HG03280 (cell line): Measurements from ENCODE around the gene CWC27.

Source experiments
- ATAC-seq: cut with Tn5 transposase; IDR thresholded peaks from one replicate; pipeline ENCODE4 v1.9.1; 2021; ENCODE audit warnings: mild to moderate bottlenecking, moderate library complexity; ENCODE audit not compliant: unreplicated experiment

CWC27 gene

GRCh38 chr5:65030056-65030455 is 261.3 kb downstream of the CWC27 start:
- no peak for ATAC-seq

GRCh38 chr5:65032250-65032649 is 263.5 kb downstream of the CWC27 start:
- ATAC-seq = no peak

- ATAC-seq = no peak
Measured at GRCh38 chr5:65034029-65034812, 265.5 kb downstream of the CWC27 start.

- no peak for ATAC-seq
Measured at GRCh38 chr5:65034813-65035209, 266.1 kb downstream of the CWC27 start.

GRCh38 chr5:65035211-65036206 is 266.8 kb downstream of the CWC27 start:
- ATAC-seq = peak; percentile 86

GRCh38 chr5:65037831-65038815 is 269.4 kb downstream of the CWC27 start:
- no peak for ATAC-seq

- ATAC-seq = no peak
Measured at GRCh38 chr5:65041296-65042158, 272.8 kb downstream of the CWC27 start.

- ATAC-seq = peak; percentile 79
Measured at GRCh38 chr5:65043843-65044359, 275.2 kb downstream of the CWC27 start.

GRCh38 chr5:65047225-65047624 is 278.5 kb downstream of the CWC27 start:
- ATAC-seq = no peak

- ATAC-seq = peak; percentile 21
Measured at GRCh38 chr5:65047948-65048690, 279.4 kb downstream of the CWC27 start.

- ATAC-seq = peak; percentile 42
Measured at GRCh38 chr5:65050140-65050539, 281.4 kb downstream of the CWC27 start.

- no peak for ATAC-seq
Measured at GRCh38 chr5:65050826-65051498, 282.2 kb downstream of the CWC27 start.

- ATAC-seq = no peak
Measured at GRCh38 chr5:65055938-65056337, 287.2 kb downstream of the CWC27 start.

GRCh38 chr5:65059681-65060598 is 291.2 kb downstream of the CWC27 start:
- no peak for ATAC-seq

- ATAC-seq = no peak
Measured at GRCh38 chr5:65061250-65061973, 292.7 kb downstream of the CWC27 start.

GRCh38 chr5:65061974-65062353 is 293.2 kb downstream of the CWC27 start:
- no peak for ATAC-seq
